GM21529 (cell line): ENCODE results near the gene PRUNE1.

Experiments
- ATAC-seq: cut with Tn5 transposase; IDR thresholded peaks from one replicate; pipeline ENCODE4 v1.9.1; 2021; ENCODE audit not compliant: unreplicated experiment

The PRUNE1 gene

GRCh38 chr1:151005729-151006319, 2.4 kb upstream of the PRUNE1 start:
- ATAC-seq: no peak

GRCh38 chr1:151006327-151007052, 1.8 kb upstream of the PRUNE1 start, which contains the start of gene MINDY1:
Gene MINDY1, minus strand, starts transcription at chr1:151006902. Its CDS starts 4,285 bp downstream, at chr1:151002617.
- ATAC-seq: no peak

DNA sequence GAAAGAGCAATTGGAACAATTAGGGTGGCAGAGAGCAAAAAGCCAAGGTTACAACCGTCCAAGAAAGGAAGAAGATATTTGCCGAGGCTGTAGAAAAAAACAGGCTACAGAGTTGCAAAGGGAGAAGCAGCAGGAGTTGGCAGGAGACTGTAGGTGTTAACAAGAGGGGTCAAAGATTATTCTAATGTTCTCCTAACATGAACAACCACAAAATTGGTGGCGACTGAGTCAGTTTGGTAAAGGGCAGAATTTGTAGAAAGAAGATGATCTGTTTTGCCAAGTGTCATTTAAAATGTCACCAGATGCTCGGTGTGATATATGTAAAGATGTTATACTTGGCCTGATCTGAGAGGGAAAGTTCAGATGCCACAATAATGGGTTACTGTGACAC, 401 bp upstream of the PRUNE1 start:
- no peak for ATAC-seq

DNA sequence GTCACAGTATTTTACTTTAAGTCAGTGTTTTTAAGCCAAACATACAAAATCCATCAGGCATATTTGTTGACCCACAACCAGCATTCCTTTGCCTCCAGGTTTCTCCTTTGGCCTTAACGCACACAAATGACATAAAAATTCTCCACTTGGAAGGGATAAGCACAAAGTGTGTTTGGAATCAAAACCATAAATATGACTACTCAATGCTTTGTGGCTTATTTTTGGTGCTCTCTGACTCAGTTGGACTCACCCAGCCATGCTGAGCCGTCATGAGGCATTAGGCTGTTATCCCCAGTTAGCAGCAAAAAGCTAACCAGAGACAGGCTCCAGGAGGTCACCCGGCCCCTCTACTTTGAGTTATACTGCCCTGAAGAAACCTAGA, 948 bp downstream of the PRUNE1 start:
- no peak for ATAC-seq

DNA sequence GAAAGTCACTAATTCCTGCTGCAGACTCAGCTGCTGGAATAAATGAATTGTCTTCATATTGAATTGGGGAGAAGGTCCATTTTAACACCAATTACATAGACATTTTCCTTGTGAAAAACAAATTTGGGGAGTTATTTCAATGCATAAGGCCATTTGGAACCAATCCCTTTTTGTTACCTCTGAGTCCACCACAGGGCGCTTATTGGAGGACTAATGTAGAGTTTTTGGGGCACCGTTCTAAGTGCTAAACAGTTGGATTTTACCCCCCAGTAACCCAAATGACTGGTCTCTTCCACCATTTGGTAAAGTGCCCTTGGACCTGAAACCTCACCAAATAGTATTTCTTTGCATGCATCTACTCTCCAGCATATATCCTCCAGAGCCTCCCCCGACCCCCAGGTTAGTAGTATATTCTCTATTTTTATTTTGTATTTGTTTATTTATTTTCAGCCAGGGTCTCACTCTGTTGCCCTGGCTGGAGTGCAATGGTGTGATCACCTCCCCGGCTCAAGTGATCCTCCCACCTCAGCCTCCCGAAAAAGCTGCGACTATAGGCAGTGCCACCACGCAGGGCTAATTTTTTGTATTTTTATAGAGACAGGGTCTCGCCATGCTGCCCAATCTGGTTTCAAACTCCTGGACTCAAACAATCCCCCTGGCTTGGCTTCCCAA, 1.6 kb downstream of the PRUNE1 start:
- ATAC-seq: no peak

DNA sequence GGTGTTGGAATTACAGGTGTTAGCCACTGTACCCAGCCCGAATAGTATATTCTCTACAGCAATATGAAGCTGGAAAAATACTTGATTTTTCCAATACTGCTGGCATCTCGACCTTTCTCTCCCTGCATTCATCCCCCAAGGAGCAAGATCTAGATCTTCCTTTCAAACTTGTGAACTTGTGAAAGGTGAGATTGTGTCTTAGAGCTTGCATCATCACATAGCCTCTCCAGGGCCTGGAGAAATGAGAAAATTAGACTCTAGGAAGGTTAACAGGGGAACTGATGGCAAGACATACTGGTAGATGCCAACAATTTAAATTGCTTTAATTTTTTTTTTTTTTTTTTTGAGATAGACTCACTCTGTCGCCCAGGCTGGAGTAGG, 2.1 kb downstream of the PRUNE1 start:
- ATAC-seq: no peak

- ATAC-seq: no peak
Measured at GRCh38 chr1:151011154-151011850, 3.1 kb downstream of the PRUNE1 start.

DNA sequence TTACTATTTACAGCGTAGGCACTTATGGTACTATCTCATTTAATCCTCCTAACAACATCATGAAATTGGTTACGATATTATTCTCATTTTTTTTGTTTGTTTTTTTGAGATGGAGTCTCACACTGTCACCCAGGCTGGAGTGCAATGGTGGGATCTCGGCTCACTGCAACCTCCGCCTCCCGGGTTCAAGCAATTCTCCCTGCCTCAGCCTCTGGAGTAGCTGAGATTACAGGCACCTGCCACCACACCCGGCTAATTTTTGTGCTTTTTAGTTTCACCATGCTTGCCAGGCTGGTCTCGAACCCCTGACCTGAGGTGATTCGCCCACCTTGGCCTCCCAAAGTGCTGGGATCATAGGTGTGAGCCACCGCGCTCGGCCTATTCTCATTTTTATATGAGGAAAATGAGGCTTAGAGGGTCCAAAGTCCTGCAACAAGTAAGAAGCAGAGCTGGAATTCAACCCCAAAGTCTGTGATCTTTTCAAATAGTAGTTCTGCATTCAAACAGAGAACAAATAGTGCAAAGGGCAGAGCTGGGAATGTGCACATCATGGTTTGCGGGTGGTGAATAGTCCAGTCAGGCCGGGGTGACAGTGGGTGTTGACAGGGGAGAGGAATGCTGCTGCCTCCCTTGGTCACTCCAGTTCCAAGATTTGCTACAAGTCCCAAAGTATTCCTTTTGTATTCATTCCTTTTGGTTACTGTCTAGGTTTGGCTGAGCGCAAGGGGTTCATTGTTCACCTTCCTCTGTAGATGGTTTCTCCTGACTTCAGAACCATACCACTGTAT, 4.6 kb downstream of the PRUNE1 start:
- no peak for ATAC-seq

GRCh38 chr1:151013518-151013917, 5.3 kb downstream of the PRUNE1 start:
- no peak for ATAC-seq

- no peak for ATAC-seq
Measured at GRCh38 chr1:151024540-151025146, 16.4 kb downstream of the PRUNE1 start.

GRCh38 chr1:151026460-151026859, 18.2 kb downstream of the PRUNE1 start:
- no peak for ATAC-seq

DNA sequence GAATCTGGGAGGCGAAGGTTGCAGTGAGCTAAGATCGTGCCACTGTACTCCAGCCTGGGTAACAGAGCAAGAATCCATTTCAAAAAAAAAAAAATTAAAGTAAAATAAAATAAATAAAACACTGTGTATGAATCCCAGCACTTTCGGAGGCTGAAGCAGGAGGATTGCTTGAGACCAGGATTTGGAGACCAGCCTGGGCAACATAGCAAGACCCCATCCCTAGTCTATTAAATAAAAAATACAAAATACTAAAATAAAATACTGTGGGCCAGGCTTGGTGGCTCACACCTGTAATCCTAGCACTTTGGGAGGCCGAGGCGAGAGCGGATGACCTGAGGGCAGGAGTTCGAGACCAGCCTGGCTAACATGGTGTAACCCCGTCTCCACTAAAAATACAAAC, 23.9 kb downstream of the PRUNE1 start:
- no peak for ATAC-seq

- ATAC-seq: no peak
Measured at GRCh38 chr1:151035167-151035566, 26.9 kb downstream of the PRUNE1 start.

GRCh38 chr1:151036356-151036755, 28.1 kb downstream of the PRUNE1 start, which contains the start of gene BNIPL:
Gene BNIPL, plus strand, starts transcription at chr1:151036586. Its CDS starts 140 bp downstream, at chr1:151036726.
- no peak for ATAC-seq

GRCh38 chr1:151037032-151037431, 28.8 kb downstream of the PRUNE1 start:
- no peak for ATAC-seq

GRCh38 chr1:151039521-151039920, 31.3 kb downstream of the PRUNE1 start:
- no peak for ATAC-seq

DNA sequence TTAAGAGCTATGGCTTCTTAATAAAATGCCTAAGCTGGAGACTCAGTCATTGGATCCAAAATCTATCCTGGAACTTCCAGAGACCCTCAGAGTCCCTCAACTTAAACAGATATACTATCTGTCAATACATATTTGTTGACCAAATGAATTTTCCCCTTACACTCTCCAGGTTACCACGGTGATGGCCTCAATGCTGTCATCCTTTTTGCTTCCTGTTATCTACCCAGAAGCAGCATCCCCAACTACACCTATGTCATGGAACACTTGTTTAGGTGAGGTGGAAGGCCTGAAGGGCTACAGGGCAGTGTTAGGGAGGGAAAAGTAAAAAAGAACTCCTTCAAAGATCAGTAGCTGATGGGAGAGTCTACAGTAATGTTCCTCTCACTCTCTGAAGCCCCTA, 34.9 kb downstream of the PRUNE1 start:
- ATAC-seq: no peak

GRCh38 chr1:151047591-151047924, 39.3 kb downstream of the PRUNE1 start, which contains the start of gene C1orf56:
Gene C1orf56, plus strand, starts transcription at chr1:151047751. Its CDS starts 97 bp downstream, at chr1:151047848.
- ATAC-seq: peak; percentile 43

- ATAC-seq: peak; percentile 70
Measured at GRCh38 chr1:151047925-151048644, 39.8 kb downstream of the PRUNE1 start.

DNA sequence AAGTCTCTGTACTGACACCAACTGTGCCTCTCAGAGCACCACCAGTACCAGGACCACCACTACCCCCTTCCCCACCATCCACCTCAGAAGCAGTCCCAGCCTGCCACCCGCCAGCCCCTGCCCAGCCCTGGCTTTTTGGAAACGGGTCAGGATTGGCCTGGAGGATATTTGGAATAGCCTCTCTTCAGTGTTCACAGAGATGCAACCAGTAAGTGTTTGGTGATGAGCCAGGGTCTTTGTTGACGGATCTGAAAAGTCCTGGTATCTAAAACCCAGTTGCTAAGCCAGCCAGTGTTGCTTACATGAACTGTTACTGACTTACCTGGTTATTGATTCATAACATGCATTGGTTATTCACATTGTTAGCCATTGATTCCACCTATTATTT, 40.4 kb downstream of the PRUNE1 start:
- no peak for ATAC-seq
